Mesodermal cell (in vitro differentiated cells): Measurements from ENCODE around the gene MEGF9.
"Not testable (repeated sequence)": the region's sequence is repeated elsewhere in the genome, so short reads cannot be mapped to it uniquely, and the experiment has no call there.

Experiments used
- H3K27ac ChIP-seq: 2 replicates; pipeline ENCODE4 v1.7.0; 2013; ENCODE audit warnings: mild to moderate bottlenecking, low read depth, low read length, moderate library complexity; ENCODE audit not compliant: severe bottlenecking
- H3K36me3 ChIP-seq: 2 replicates; pipeline ENCODE4 v1.7.1; 2013; ENCODE audit warnings: mild to moderate bottlenecking, low read length, moderate library complexity; ENCODE audit not compliant: control insufficient read depth, insufficient read depth
- H3K4me1 ChIP-seq: one replicate; pipeline ENCODE4 v1.7.1; 2013; ENCODE audit warnings: mild to moderate bottlenecking, low read length; ENCODE audit not compliant: insufficient read depth, control insufficient read depth, poor library complexity, severe bottlenecking
- H3K4me3 ChIP-seq: 2 replicates; pipeline ENCODE4 v1.7.0; 2013; ENCODE audit warnings: low read length, control low read depth, mild to moderate bottlenecking; ENCODE audit not compliant: insufficient read depth, poor library complexity, severe bottlenecking; ENCODE audit errors: extremely low read depth
- H3K9me3 ChIP-seq: 2 replicates; pipeline ENCODE4 v1.7.1; 2013; ENCODE audit warnings: mild to moderate bottlenecking, low read length, moderate library complexity; ENCODE audit not compliant: control insufficient read depth
- WGBS, 2 experiments: methylation state at CpG; one replicate each; pipeline ENCODE4 v1.1.5; 2013; ENCODE audit warnings: missing lambda C conversion rate in 2 of 2; ENCODE audit not compliant: insufficient coverage in 2 of 2; 5-methylcytosine and 5-hydroxymethylcytosine counted together

The MEGF9 gene

DNA sequence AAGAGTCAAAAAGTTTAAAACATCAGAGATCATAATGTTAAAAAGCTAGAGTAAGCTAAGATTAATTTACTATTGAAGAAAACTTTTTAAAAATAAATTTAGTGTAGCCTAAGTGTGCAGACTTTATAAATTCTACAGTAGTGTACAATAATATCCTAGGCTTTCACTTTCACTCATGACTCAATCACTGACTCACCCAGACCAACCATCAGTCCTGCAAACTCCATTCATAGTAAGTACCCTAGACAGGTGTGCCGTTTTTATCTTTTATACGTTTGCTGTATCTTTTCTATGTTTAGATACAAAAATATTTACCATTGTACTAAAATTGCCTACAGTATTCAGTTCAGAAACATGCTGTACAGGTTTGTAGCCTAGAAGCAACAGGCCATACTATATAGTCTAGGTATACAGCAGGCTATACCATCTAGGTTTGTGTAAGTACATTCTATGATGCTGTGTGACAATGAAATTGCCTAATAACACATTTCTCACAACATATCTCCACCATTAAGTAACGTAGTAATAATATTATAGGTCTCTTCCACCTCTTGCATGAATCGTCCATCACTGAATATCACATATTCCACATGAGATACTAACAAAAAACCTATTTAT is 59.2 kb downstream of the MEGF9 start:
- Histone ChIP-seq H3K9me3 (no peaks in the 10 kb centered on the region), H3K27ac (no peak overlapping the region), H3K4me3 (no peak overlapping the region), H3K4me1 (no peaks in the 10 kb centered on the region), H3K36me3 (no peaks in the 10 kb centered on the region)
- no CpG with 5 or more reads among the region's 4 CpGs for WGBS, 2 experiments

DNA sequence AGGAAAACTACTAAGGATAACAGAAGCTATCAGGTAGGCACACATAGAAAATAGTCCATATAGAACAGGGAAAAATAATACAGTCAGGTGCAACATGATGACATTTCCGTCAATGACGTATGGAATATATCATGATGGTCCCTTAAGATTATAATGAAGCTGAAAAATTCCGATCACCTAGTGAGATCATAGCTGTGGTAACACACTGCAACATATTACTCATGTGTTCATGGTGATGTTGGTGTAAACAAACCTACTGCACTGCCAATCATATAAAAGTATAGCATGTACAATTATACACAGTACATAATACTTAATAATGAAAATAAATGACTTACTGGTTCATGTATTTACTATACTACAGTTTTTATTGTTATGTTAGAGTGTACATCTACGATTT is 60.0 kb downstream of the MEGF9 start:
- Histone ChIP-seq H3K36me3 (no peaks in the 10 kb centered on the region), H3K27ac (no peak overlapping the region), H3K4me3 (no peak overlapping the region), H3K9me3 (no peaks in the 10 kb centered on the region), H3K4me1 (no peaks in the 10 kb centered on the region)
- WGBS, 2 experiments: 75 to 100% methylated on average over 1 to 2 of the region's 4 CpGs

DNA sequence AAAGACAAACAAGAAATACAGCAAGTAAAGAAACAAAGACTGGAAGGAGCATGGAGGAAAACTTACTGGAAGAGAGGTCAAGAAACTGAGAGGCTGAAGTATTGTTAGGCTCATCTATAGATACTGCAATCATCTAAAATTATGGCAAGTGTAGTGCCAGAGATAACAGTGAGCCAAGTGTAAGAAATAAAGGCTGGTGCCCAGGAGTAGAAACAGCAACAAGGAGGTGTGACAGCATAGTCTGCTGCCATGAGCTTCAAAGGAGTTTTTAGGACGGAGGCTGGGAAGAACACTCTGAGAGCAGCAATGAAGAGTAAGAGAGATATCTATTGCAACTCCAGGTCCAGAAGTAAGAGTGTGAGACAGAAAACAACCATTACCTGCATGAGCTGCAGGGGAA is 60.5 kb downstream of the MEGF9 start:
- Histone ChIP-seq H3K4me3 (no peak overlapping the region), H3K27ac (no peak overlapping the region), H3K36me3 (no peaks in the 10 kb centered on the region), H3K4me1 (no peaks in the 10 kb centered on the region), H3K9me3 (no peaks in the 10 kb centered on the region)
- 83 to 91% methylated on average over 1 of the region's 1 CpG for WGBS, 2 experiments

DNA sequence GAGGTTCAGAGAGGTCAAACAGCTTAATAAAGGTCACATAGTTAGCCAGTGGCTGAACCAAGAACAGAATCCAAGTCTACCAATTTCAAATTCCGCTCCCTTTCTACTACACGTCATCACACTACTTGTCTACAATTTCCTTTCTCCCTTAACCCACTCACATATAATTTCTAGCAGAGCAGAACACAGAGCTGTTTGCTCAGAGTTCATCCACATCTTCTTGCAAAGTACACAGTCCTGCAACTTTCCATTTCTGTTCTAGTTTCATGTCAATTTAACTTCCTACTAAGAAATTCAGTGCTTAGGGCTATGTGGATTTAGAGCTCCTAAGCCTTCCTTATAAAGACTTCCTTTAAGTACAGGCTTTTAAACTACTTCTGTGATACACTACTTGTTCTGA is 61.3 kb downstream of the MEGF9 start:
- H3K4me1 ChIP-seq: no peaks in the 10 kb centered on the region
- H3K4me3 ChIP-seq: no peak overlapping the region
- H3K36me3 ChIP-seq: no peaks in the 10 kb centered on the region
- H3K27ac ChIP-seq: no peak overlapping the region
- H3K9me3 ChIP-seq: no peaks in the 10 kb centered on the region
- WGBS, 2 experiments: 94 to 95% methylated on average over 2 of the region's 2 CpGs

DNA sequence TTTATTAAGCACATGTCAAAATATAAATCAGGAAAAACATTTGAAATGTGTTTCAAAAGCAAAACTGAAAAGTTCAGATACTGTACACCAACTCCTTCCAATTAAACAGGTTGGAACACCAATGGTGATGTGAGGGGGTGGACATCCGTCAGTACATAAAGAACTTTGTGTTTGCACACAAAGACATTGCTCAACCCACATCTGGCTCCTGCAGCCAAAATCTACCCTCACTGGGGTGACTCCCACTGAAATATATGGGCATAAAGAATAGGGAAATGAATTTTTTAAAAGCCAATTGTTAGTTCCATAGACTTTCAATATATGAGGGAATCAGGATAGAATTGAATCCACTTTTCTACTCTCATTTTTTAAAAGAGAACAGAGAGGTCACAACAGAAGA is 63.9 kb downstream of the MEGF9 start:
- Histone ChIP-seq H3K4me1 (no peaks in the 10 kb centered on the region), H3K4me3 (no peak overlapping the region), H3K27ac (no peak overlapping the region), H3K9me3 (no peaks in the 10 kb centered on the region), H3K36me3 (no peaks in the 10 kb centered on the region)
- no CpG with 5 or more reads among the region's 1 CpG for WGBS, 2 experiments

DNA sequence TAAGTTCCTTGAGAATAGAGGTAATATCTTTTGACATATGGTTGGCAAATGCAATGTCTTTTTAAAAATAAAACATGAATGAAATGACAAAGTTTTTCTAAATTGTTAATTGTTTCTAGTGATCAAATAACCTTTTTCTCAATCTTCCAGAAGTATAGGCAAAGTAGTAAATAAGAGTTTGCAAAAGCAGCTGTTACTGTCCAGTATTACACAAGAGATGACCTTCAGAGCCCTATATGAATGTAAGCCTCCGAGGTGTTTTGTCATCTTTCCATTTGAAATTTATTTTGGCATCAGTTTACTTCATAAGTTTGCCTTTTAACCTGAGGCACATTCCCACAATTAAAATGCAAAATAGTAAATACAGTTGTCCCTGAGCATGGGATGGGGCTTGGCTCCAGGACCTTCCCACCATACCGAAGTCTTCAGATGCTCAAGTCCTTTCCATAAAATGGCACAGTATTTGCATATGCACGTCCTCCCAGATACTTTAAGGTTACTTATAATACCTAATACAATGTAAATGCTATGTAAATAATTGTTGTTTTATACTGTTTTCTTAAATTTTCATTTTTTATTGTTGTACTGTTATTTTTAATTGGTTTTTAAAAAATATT is 65.6 kb downstream of the MEGF9 start:
- H3K9me3 ChIP-seq: no peaks in the 10 kb centered on the region
- H3K4me1 ChIP-seq: no peaks in the 10 kb centered on the region
- 100% methylated on average over 1 of the region's 3 CpGs; no CpG with 5 or more reads in 1 of the 2 experiments for WGBS, 2 experiments
- no peaks in the 10 kb centered on the region for H3K36me3 ChIP-seq
- no peak overlapping the region for H3K4me3 ChIP-seq
- H3K27ac ChIP-seq: no peak overlapping the region

DNA sequence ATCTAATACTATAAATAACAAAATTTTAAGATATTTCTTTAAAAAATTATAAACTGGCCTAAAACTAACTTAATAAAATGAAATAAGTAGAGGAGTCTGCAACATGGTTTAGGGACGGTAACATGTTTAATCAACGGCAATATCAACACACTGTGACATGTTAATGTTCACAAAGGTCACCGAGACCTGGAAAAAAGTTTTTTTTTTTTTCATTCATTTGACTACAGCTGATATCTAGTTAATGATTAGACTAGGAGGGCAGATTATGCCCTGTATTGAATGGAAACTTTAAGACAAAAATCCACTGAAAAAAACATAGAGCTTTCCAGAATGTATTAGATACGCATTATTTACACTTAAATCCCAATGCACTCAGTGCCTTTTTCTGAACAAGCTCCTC is 67.3 kb downstream of the MEGF9 start:
- H3K27ac ChIP-seq: no peak overlapping the region
- 86 to 100% methylated on average over 1 of the region's 4 CpGs for WGBS, 2 experiments
- no peaks in the 10 kb centered on the region for H3K4me1 ChIP-seq
- H3K9me3 ChIP-seq: no peaks in the 10 kb centered on the region
- no peaks in the 10 kb centered on the region for H3K36me3 ChIP-seq
- no peak overlapping the region for H3K4me3 ChIP-seq

DNA sequence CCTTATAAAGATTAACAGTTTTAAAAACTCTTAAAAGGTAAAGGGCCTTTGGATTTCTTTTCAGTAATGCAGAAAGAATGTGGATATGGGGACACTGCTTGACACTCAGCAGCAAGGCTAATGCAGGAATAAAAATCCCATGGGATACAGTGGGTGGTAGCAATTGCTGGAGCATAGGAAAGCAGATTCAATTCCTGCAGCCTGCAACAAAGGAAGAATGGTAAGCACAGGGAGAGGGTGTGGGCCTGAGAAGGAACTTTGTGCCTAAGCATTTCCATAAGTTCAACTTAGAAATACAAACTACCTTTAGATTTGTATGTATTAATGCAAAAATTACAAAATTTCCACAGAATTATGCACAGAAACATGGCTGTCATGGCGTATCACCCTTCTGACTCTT is 68.5 kb downstream of the MEGF9 start:
- no peaks in the 10 kb centered on the region for H3K4me1 ChIP-seq
- WGBS, 2 experiments: 71 to 90% methylated on average over 1 of the region's 1 CpG
- H3K4me3 ChIP-seq: no peak overlapping the region
- no peaks in the 10 kb centered on the region for H3K36me3 ChIP-seq
- H3K27ac ChIP-seq: no peak overlapping the region
- no peaks in the 10 kb centered on the region for H3K9me3 ChIP-seq

DNA sequence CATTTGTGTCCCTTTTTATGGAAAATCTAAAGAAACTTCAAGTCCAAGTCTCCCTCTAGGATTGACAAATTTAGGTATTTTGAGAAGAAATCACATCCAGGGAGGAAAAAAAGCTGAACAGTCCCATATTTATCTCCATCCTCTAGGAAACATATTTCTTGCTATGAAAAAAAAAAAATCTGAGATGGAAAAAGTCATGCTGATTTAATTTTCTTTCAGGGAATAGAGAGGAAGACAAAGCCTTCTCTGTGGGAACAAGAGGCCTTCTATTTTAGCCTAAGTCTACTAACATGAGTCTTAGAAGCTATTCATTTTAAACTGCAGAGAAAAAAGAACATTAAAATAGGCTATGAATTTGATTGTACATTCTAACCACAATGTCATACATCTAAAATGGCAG is 71.2 kb downstream of the MEGF9 start:
- Histone ChIP-seq H3K4me1 (no peaks in the 10 kb centered on the region), H3K27ac (no peak overlapping the region), H3K4me3 (no peak overlapping the region), H3K36me3 (no peaks in the 10 kb centered on the region), H3K9me3 (no peaks in the 10 kb centered on the region)

DNA sequence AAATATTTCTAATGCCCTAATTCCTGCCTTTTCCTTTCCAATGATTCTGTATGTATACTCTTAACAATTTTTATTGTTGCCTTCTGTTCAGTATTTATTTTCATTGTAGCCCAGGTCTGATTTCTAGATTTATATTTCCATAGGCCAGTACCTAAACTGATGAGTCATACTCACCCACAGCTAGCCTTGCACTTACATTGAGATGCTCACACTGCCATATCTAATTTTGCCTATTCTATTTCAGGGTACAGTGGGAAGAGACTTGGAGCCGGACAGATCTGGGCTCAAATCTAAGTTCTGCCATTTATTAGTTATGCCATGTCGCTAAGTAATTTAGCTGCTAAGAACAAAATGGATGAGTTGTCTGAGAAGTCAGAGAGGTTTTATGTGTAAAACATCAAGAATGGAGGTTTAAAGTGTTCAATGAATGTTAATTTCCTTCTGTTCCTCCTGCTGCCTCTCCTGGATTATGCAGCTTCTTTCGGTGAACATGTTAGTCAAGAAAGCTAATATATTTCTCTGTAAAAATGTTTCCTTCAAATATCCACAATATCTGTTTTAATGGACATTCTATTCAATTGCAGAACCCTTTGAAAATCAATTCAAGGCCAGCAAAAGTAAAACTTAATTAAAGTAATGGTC is 72.0 kb downstream of the MEGF9 start:
- Histone ChIP-seq H3K36me3 (no peaks in the 10 kb centered on the region), H3K27ac (no peak overlapping the region), H3K4me1 (no peaks in the 10 kb centered on the region), H3K4me3 (no peak overlapping the region), H3K9me3 (no peaks in the 10 kb centered on the region)
- 93 to 100% methylated on average over 1 to 2 of the region's 3 CpGs for WGBS, 2 experiments

DNA sequence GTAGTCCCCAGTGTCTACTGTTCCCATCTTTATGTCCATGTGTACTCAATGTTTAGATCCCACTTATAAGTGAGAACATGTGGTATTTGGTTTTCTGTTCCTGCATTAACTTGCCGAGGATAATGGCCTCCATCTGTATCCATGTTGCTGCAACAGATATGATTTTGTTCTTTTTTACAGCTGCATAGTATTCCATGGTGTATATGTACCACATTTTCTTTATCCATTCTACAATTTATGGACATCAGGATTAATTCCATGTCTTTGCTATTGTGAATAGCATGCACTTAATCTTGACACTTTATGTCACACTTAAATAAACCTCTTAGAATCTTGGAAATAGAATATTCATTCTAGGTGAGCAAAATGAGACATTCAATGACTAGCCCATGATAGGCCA is 73.4 kb downstream of the MEGF9 start:
- H3K9me3 ChIP-seq, H3K4me3 ChIP-seq, H3K27ac ChIP-seq, H3K36me3 ChIP-seq, H3K4me1 ChIP-seq: not testable (repeated sequence)
- WGBS, 2 experiments: no CpG with 5 or more reads among the region's 1 CpG
